Effector memory CD8-positive, alpha-beta T cell (primary cell): ENCODE results near the gene KHSRP.

Experiments
- ATAC-seq: fragments of 150-1000 bp; cut with Tn5 transposase; replicated peaks from 2 replicates; pipeline ENCODE4 v1.10.0; 2021; ENCODE audit warnings: mild to moderate bottlenecking, moderate library complexity
- DNase-seq, 3 experiments: peaks; one replicate each; pipeline ENCODE4 v3.0.0; 2021
- H3K27ac Mint-ChIP-seq, 2 donors: one replicate each; pipeline ENCODE4 v1.8.0; 2022; ENCODE audit warnings: mild to moderate bottlenecking in 2 of 2, mixed read lengths in 2 of 2, moderate library complexity in 2 of 2
- H3K27me3 Mint-ChIP-seq, 2 donors: one replicate each; pipeline ENCODE4 v1.8.0; 2022; ENCODE audit warnings: mixed read lengths in 2 of 2
- H3K36me3 Mint-ChIP-seq: one replicate; pipeline ENCODE4 v1.8.0; 2022; ENCODE audit warnings: mild to moderate bottlenecking, moderate library complexity, mixed read lengths; ENCODE audit not compliant: insufficient read depth
- H3K4me1 Mint-ChIP-seq, 2 donors: one replicate each; pipeline ENCODE4 v1.8.0; 2022; ENCODE audit warnings: low read depth in 2 of 2, mixed read lengths in 2 of 2
- H3K4me3 Mint-ChIP-seq, 2 donors: one replicate each; pipeline ENCODE4 v1.8.0; 2022; ENCODE audit warnings: mild to moderate bottlenecking in 2 of 2, mixed read lengths in 2 of 2, moderate library complexity in 2 of 2
- H3K9me3 Mint-ChIP-seq, 2 donors: one replicate each; pipeline ENCODE4 v1.8.0; 2022; ENCODE audit warnings: mixed read lengths in 2 of 2

KHSRP gene

GRCh38 chr19:6421075-6422014 is 3.3 kb downstream of the KHSRP start:
- no peaks in the 10 kb centered on the region for H3K9me3 Mint-ChIP-seq
- ATAC-seq: no peak
- H3K27ac Mint-ChIP-seq: peak overlapping the region; percentile 83 to 90
- peaks cover 27 to 33% of the 10 kb centered on the region in 2 donors for H3K4me1 Mint-ChIP-seq
- DNase-seq: no peak
- no peaks in the 10 kb centered on the region for H3K27me3 Mint-ChIP-seq
- no peak overlapping the region for H3K4me3 Mint-ChIP-seq
- H3K36me3 Mint-ChIP-seq: peaks cover 50% of the 10 kb centered on the region

GRCh38 chr19:6418562-6418932 is 6.1 kb downstream of the KHSRP start:
- ATAC-seq: no peak
- Mint-ChIP-seq H3K9me3 (no peaks in the 10 kb centered on the region), H3K27me3 (no peaks in the 10 kb centered on the region), H3K4me3 (no peak overlapping the region), H3K27ac (no peak overlapping the region), H3K4me1 (peaks cover 19 to 21% of the 10 kb centered on the region in 2 donors), H3K36me3 (peaks cover 63% of the 10 kb centered on the region)
- DNase-seq: no peak

GRCh38 chr19:6417713-6418561 is 6.7 kb downstream of the KHSRP start:
- H3K27ac Mint-ChIP-seq: no peak overlapping the region
- H3K36me3 Mint-ChIP-seq: peaks cover 65% of the 10 kb centered on the region
- ATAC-seq (no peak), DNase-seq (no peak)
- H3K4me3 Mint-ChIP-seq: no peak overlapping the region
- H3K27me3 Mint-ChIP-seq: no peaks in the 10 kb centered on the region
- no peaks in the 10 kb centered on the region for H3K9me3 Mint-ChIP-seq
- H3K4me1 Mint-ChIP-seq: peaks cover 13 to 15% of the 10 kb centered on the region in 2 donors

GRCh38 chr19:6416658-6417405 is 7.8 kb downstream of the KHSRP start:
- Mint-ChIP-seq H3K36me3 (peaks cover 61% of the 10 kb centered on the region), H3K9me3 (no peaks in the 10 kb centered on the region), H3K4me3 (no peak overlapping the region), H3K4me1 (peaks cover 4 to 5% of the 10 kb centered on the region in 2 donors), H3K27ac (no peak overlapping the region), H3K27me3 (no peaks in the 10 kb centered on the region)
- ATAC-seq (no peak), DNase-seq (no peak)

- DNase-seq: no peak
- Mint-ChIP-seq H3K27me3 (no peaks in the 10 kb centered on the region), H3K36me3 (peaks cover 61% of the 10 kb centered on the region), H3K9me3 (no peaks in the 10 kb centered on the region), H3K4me3 (no peak overlapping the region), H3K4me1 (peaks cover 0 to 1% of the 10 kb centered on the region in 2 donors), H3K27ac (no peak overlapping the region)
- no peak for ATAC-seq
Measured at GRCh38 chr19:6415591-6416190, 8.9 kb downstream of the KHSRP start.

GRCh38 chr19:6414793-6415590 is 9.6 kb downstream of the KHSRP start:
- no peaks in the 10 kb centered on the region for H3K27me3 Mint-ChIP-seq
- no peaks in the 10 kb centered on the region for H3K4me1 Mint-ChIP-seq
- peaks cover 60% of the 10 kb centered on the region for H3K36me3 Mint-ChIP-seq
- DNase-seq: no peak
- H3K4me3 Mint-ChIP-seq: no peak overlapping the region
- H3K9me3 Mint-ChIP-seq: no peaks in the 10 kb centered on the region
- no peak for ATAC-seq
- H3K27ac Mint-ChIP-seq: peak overlapping the region in 1 of 2 donors; percentile 46

DNA sequence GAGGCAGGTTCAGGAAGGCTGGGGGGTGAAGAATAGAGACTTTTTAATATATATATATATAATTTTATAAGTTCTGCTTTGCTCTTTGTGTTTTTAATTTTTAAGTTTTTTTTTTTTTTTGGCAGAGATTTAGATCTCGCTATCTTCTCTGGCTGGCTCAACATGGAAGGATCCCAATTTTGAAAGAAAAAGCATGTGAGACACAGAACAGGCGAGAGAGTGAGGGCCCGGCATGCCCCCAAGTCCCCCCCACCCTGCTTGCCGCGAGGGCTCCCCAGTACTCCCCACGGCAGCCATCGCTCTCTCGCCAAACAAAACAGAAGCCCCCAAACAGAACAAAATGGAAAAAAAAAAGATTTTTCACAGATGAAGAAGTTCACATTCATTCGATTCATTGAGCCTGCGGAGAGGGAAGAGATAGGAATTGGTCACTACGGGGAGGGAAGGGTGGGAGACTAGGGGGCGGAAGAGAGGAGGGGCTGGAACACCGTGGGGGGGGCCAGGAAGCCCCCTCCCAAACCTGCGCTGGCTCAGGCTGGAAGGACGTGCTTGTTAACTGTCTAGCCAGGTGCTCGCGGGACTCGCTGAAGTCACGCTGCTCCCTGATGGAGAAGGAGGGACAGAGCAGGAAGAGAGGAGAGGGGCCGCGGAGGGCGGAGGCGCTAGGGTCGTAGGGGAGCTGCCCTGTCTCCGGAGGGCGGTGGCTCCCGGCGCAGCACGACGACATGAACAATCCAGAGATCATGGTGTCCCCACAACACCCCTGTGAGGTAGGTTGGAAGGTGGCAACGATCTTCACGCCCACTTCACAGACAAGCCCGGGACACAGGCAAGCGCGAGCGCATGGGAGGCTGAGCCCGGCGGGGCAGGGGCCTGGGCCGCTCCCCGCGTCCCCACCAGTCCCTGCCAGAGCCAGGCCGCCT is 10.6 kb downstream of the KHSRP start:
- peaks cover 52% of the 10 kb centered on the region for H3K36me3 Mint-ChIP-seq

DNA sequence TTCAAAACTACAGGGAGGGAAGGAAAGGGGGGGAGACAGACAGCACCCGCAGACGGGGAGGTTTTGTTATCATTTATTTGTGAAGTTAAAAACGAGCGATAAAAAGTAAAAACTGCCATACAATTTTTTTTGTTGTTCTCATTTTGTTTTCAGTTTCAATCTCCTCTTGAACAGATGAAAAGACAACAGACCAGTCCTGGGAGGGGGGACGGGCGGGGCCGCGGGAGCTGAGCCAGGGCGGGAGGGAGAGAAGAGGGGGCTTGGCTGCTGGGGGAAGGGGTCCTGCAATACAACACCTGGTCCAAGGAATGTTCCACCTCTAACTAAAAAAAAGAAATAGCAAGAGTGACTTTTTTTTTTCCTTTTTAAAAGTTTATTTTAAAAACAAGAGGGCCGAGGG is 11.3 kb downstream of the KHSRP start:
- Mint-ChIP-seq H3K9me3 (no peaks in the 10 kb centered on the region), H3K27me3 (no peaks in the 10 kb centered on the region), H3K4me1 (no peaks in the 10 kb centered on the region), H3K27ac (no peak overlapping the region), H3K4me3 (no peak overlapping the region), H3K36me3 (peaks cover 46% of the 10 kb centered on the region)
- DNase-seq (no peak), ATAC-seq (no peak)

More for the DNA sequence above, 10.6 kb downstream of the KHSRP start:
- no peaks in the 10 kb centered on the region for H3K4me1 Mint-ChIP-seq
- no peak for ATAC-seq
- H3K27ac Mint-ChIP-seq: peak overlapping the region in 1 of 2 donors; percentile 46
- no peak overlapping the region for H3K4me3 Mint-ChIP-seq
- no peak for DNase-seq
- H3K27me3 Mint-ChIP-seq: no peaks in the 10 kb centered on the region
- H3K9me3 Mint-ChIP-seq: no peaks in the 10 kb centered on the region

- H3K27ac Mint-ChIP-seq: no peak overlapping the region
- ATAC-seq (peak; percentile 78), DNase-seq (peak; percentile 25 to 44 (median 35))
- no peak overlapping the region for H3K4me3 Mint-ChIP-seq
- no peaks in the 10 kb centered on the region for H3K9me3 Mint-ChIP-seq
- H3K36me3 Mint-ChIP-seq: peaks cover 46% of the 10 kb centered on the region
- no peaks in the 10 kb centered on the region for H3K27me3 Mint-ChIP-seq
- no peaks in the 10 kb centered on the region for H3K4me1 Mint-ChIP-seq
Measured at GRCh38 chr19:6412447-6413091, 12.0 kb downstream of the KHSRP start.

DNA sequence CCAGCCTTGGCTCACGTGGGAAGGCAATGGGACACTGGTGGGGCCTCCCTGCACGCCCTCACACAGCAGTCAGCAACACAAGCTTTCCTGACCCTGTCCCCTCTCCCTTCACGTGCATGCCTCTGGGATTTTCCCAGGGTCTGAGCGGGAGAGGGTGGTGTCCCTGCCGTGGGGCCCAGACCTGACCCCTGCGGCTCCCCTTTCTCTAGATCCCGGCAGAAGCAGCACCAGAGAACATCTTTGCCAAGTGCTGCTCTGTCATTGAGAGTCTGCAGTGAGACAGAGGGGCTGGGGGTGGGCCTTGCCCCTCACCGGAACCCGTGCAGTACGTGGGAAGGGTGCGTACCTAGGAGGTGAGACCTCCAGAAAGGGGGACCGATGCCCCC is 12.6 kb downstream of the KHSRP start:
- Mint-ChIP-seq H3K27me3 (no peaks in the 10 kb centered on the region), H3K27ac (no peak overlapping the region), H3K4me3 (no peak overlapping the region), H3K9me3 (no peaks in the 10 kb centered on the region), H3K4me1 (no peaks in the 10 kb centered on the region), H3K36me3 (peaks cover 43% of the 10 kb centered on the region)
- ATAC-seq (no peak), DNase-seq (no peak)

- H3K9me3 Mint-ChIP-seq: no peaks in the 10 kb centered on the region
- H3K27ac Mint-ChIP-seq: no peak overlapping the region
Measured at GRCh38 chr19:6409346-6409745, 15.3 kb downstream of the KHSRP start.

More at GRCh38 chr19:6409346-6409745, 15.3 kb downstream of the KHSRP start:
- ATAC-seq: no peak
- no peak for DNase-seq
- H3K27me3 Mint-ChIP-seq: no peaks in the 10 kb centered on the region
- H3K36me3 Mint-ChIP-seq: peaks cover 19% of the 10 kb centered on the region
- no peak overlapping the region for H3K4me3 Mint-ChIP-seq
- no peaks in the 10 kb centered on the region for H3K4me1 Mint-ChIP-seq
